NCI-H1417 (cell line): Measurements from ENCODE around the gene SACM1L.
A peak's percentile ranks its signal among the peaks of the same experiment; 100 is the strongest.
"Not testable (repeated sequence)": the region's sequence is repeated elsewhere in the genome, so short reads cannot be mapped to it uniquely, and the experiment has no call there.

Experiments used
- DNase-seq, 3 experiments: peaks; one replicate each; lab custom pipeline; 2025; lab: John Stamatoyannopoulos, UW

SACM1L gene

GRCh38 chr3:45693941-45694521 lies 4.8 kb downstream of the SACM1L start:
- no peak for DNase-seq

- DNase-seq, result not testable (repeated sequence)
Observed at GRCh38 chr3:45695166-45695565, 6.0 kb downstream of the SACM1L start.

- DNase-seq, result no peak
Observed at GRCh38 chr3:45700570-45701073, 11.4 kb downstream of the SACM1L start.

GRCh38 chr3:45701172-45701867 lies 12.1 kb downstream of the SACM1L start:
- no peak for DNase-seq

GRCh38 chr3:45704301-45704943 lies 15.2 kb downstream of the SACM1L start:
- no peak for DNase-seq

- no peak for DNase-seq
Observed at GRCh38 chr3:45705839-45706808, 16.9 kb downstream of the SACM1L start.

GRCh38 chr3:45711931-45712330 lies 22.7 kb downstream of the SACM1L start:
- no peak for DNase-seq

- DNase-seq, result no peak
Observed at GRCh38 chr3:45712434-45713110, 23.4 kb downstream of the SACM1L start.

- no peak for DNase-seq
Observed at GRCh38 chr3:45715945-45716344, 26.7 kb downstream of the SACM1L start.

GRCh38 chr3:45716790-45717336 lies 27.7 kb downstream of the SACM1L start:
- no peak for DNase-seq

GRCh38 chr3:45719655-45720487 lies 30.7 kb downstream of the SACM1L start:
- peak in 1 of 3 experiments; percentile 37 for DNase-seq

- no peak for DNase-seq
Observed at GRCh38 chr3:45724911-45725310, 35.7 kb downstream of the SACM1L start.

- DNase-seq, result no peak
Observed at GRCh38 chr3:45729614-45730013, 40.4 kb downstream of the SACM1L start.

- DNase-seq, result no peak
Observed at GRCh38 chr3:45730409-45731154, 41.4 kb downstream of the SACM1L start.

GRCh38 chr3:45736707-45737106 lies 47.5 kb downstream of the SACM1L start:
- no peak for DNase-seq

- DNase-seq, result no peak
Observed at GRCh38 chr3:45737234-45737633, 48.0 kb downstream of the SACM1L start.

GRCh38 chr3:45739991-45740390 lies 50.8 kb downstream of the SACM1L start:
- no peak for DNase-seq

- DNase-seq, result no peak
Observed at GRCh38 chr3:45741247-45741646, 52.1 kb downstream of the SACM1L start.

- DNase-seq, result no peak
Observed at GRCh38 chr3:45741742-45742460, 52.7 kb downstream of the SACM1L start.
